ENCODE results near the gene ERFE. TPM values are rescaled to one million over a fixed set of nuclear protein-coding genes. Genes with fewer than 3 reads are reported as not detected.

ERFE gene
- total RNA-seq, 4 donors from 2014 or later = 0.83 TPM; not detected in 3

GRCh38 chr2:238216651-238217184, 57.9 kb downstream of the ERFE start:
- intact Hi-C loops (cut with DNase I; ENCODE audit: low total_unique reads) = no loop called here
- Histone ChIP-seq H3K27ac (no peak overlapping the region), H3K27me3 (no peaks in the 10 kb centered on the region), H3K4me1 (peaks cover 0 to 4% of the 10 kb centered on the region in 2 donors), H3K9me3 (no peaks in the 10 kb centered on the region), H3K36me3 (no peaks in the 10 kb centered on the region), H3K4me3 (no peak overlapping the region)
- DNase-seq = no peak
- no peak for TF ChIP-seq POLR2A (IDR thresholded peaks at IDR 0.05)
- no peak for TF ChIP-seq CTCF (IDR thresholded peaks at IDR 0.05)

Other genes starting within 250 kb of the ERFE start
- 10 to 100 TPM; 40.7 to 88.9 (median 64.9) TPM for gene UBE2F, start 192.0 kb upstream of the ERFE start, total RNA-seq
- 10 to 100 TPM in 2 of 4 donors, 1 to 10 TPM in 2; 5.1 to 26.0 (median 12.8) TPM for gene SCLY, start 98.0 kb upstream of the ERFE start, total RNA-seq
- gene ESPNL, start 58.6 kb upstream of the ERFE start, total RNA-seq = 1 to 10 TPM in 1 of 4 donors, under 1 TPM in 1, not detected in 2; 0.34 to 7.7 TPM
- 1 to 10 TPM in 1 of 4 donors, under 1 TPM in 2, not detected in 1; under 0.01 to 3.3 (median 0.62) TPM for gene KLHL30, start 20.3 kb upstream of the ERFE start, total RNA-seq
- gene ILKAP, start 44.7 kb downstream of the ERFE start, total RNA-seq = 10 to 100 TPM in 3 of 4 donors, 1 to 10 TPM in 1; 9.2 to 78.0 (median 29.1) TPM
- gene HES6, start 81.1 kb downstream of the ERFE start, total RNA-seq = 10 to 100 TPM in 2 of 4 donors, 1 to 10 TPM in 1, not detected in 1; 9.5 to 33.3 (median 10.2) TPM
- 10 to 100 TPM in 3 of 4 donors, 1 to 10 TPM in 1; 2.9 to 40.9 (median 19.9) TPM for gene PER2, start 129.6 kb downstream of the ERFE start, total RNA-seq
- 10 to 100 TPM; 12.6 to 41.8 (median 27.6) TPM for gene TRAF3IP1, start 161.5 kb downstream of the ERFE start, total RNA-seq